Esophagus squamous epithelium (tissue), 4 donors: ENCODE results near the gene ROR1.

Source experiments
- CTCF ChIP-seq, 6 experiments: fragments of 450-650 bp in 4 of 6; fragments of 200-600 bp in 2 of 6; sonication (generic) in 2 of 6; IDR thresholded peaks; one replicate each; pipeline ENCODE4 v1.5.1; 2016 to 2019; ENCODE audit warnings: antibody characterized with exemption in 6 of 6, mild to moderate bottlenecking in 4 of 6, moderate library complexity in 4 of 6
- POLR2A ChIP-seq, 4 donors: fragments of 450-650 bp; IDR thresholded peaks; one replicate each; pipeline ENCODE4 v1.6.1; 2017; ENCODE audit warnings: antibody characterized with exemption in 4 of 4, mild to moderate bottlenecking in 4 of 4, moderate library complexity in 3 of 4

GRCh38 chr1:64112281-64112680 is 338.5 kb downstream of the ROR1 start:
- TF ChIP-seq CTCF (IDR thresholded peaks at IDR 0.05) = no peak
- no peak for TF ChIP-seq POLR2A (IDR thresholded peaks at IDR 0.05)
